ENCODE measurements around the gene RGMB.

DNA sequence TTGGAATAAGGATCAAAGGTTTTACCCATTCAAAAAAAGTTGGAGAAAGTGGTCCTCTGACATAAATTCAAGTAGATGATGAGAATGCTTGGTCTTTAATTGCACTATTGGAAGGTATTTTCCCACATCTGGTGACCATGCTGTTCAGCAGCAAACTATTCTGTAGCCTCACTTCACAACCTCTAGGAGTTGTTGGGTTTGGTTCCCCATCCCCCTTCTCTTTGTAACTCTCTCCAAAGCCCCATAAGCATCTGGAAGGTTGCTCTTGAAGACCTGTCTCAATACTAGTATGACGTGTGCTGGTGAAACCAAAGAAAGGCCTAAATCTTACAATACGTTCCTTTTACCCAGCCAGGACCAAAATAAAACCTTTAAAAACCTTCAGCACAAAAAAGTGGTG lies 8.5 kb downstream of the RGMB start:
- TF ChIP-seq, protein P1, sequence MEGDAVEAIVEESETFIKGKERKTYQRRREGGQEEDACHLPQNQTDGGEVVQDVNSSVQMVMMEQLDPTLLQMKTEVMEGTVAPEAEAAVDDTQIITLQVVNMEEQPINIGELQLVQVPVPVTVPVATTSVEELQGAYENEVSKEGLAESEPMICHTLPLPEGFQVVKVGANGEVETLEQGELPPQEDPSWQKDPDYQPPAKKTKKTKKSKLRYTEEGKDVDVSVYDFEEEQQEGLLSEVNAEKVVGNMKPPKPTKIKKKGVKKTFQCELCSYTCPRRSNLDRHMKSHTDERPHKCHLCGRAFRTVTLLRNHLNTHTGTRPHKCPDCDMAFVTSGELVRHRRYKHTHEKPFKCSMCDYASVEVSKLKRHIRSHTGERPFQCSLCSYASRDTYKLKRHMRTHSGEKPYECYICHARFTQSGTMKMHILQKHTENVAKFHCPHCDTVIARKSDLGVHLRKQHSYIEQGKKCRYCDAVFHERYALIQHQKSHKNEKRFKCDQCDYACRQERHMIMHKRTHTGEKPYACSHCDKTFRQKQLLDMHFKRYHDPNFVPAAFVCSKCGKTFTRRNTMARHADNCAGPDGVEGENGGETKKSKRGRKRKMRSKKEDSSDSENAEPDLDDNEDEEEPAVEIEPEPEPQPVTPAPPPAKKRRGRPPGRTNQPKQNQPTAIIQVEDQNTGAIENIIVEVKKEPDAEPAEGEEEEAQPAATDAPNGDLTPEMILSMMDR (IDR thresholded peaks at IDR 0.05): no peak
- no peak for TF ChIP-seq POLR2A (IDR thresholded peaks at IDR 0.05)
